ENCODE results near the gene TPX2.

DNA sequence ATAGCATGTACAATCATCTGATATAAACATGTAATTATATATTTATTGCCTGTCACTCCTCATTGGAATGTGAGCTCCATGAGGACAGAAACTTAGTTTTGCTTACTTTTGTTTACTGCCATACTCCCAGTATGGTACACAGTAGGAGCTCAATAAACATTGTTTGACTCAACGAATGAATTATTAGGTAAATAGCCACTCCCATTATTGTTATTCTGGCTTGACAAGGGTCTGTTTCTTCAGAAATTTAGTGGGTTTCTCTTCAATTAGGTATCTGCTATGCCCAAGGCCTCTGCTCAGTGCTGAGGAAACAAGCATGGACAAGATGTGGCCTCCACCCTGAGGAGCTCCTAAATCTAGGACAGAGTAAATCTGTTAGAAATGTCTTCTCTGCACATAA is 22.7 kb upstream of the TPX2 start:
- TF ChIP-seq, protein P1, sequence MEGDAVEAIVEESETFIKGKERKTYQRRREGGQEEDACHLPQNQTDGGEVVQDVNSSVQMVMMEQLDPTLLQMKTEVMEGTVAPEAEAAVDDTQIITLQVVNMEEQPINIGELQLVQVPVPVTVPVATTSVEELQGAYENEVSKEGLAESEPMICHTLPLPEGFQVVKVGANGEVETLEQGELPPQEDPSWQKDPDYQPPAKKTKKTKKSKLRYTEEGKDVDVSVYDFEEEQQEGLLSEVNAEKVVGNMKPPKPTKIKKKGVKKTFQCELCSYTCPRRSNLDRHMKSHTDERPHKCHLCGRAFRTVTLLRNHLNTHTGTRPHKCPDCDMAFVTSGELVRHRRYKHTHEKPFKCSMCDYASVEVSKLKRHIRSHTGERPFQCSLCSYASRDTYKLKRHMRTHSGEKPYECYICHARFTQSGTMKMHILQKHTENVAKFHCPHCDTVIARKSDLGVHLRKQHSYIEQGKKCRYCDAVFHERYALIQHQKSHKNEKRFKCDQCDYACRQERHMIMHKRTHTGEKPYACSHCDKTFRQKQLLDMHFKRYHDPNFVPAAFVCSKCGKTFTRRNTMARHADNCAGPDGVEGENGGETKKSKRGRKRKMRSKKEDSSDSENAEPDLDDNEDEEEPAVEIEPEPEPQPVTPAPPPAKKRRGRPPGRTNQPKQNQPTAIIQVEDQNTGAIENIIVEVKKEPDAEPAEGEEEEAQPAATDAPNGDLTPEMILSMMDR (IDR thresholded peaks at IDR 0.05) = no peak
- no peak for TF ChIP-seq POLR2A (IDR thresholded peaks at IDR 0.05)
